NT2/D1 (cell line): ENCODE measurements around the gene ABCC9.
"Not testable (repeated sequence)": the region's sequence is repeated elsewhere in the genome, so short reads cannot be mapped to it uniquely, and the experiment has no call there.

Experiments
- SUZ12 ChIP-seq: IDR thresholded peaks from 2 replicates; pipeline ENCODE4 v1.6.1; 2011; ENCODE audit not compliant: insufficient read length, insufficient read depth; ENCODE audit errors: extremely low read depth
- YY1 ChIP-seq: IDR thresholded peaks from 2 replicates; pipeline ENCODE4 v1.6.1; 2011; ENCODE audit not compliant: insufficient read length, insufficient read depth
- ZNF274 ChIP-seq: IDR thresholded peaks from 2 replicates; pipeline ENCODE4 v1.6.1; 2011; ENCODE audit warnings: mild to moderate bottlenecking, low read depth, low read length

DNA sequence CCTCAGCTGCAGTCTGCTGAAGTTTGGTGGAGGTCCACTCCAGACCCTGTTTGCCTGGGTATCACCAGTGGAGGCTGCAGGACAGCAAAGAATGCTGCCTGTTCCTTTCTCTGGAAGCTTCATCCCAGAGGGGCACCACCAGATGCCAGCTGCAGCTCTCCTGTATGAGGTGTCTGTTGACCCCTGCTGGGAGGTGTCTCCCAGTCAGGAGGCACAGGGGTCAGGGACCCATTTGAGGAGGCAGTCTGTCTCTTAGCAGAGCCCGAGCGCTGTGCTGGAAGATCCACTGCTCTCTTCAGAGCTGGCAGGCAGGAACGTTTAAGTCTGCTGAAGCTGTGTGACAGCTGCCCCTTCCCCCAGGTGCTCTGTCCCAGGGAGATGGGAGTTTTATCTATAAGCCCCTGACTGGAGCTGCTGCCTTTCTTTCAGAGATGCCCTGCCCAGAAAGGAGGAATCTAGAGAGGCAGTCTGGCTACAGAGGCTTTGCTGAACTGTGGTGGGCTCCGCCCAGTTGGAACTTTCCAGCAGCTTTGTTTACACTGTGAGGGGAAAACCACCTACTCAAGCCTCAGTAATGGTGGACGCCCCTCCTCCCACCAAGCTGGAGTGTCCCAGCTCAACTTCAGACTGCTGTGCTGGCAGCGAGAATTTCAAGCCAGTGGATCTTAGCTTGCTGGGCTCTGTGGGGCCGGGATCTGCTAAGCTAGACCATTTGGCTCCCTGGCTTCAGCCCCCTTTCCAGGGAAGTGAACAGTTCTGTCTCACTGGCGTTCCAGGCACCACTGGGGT lies 146.2 kb downstream of the ABCC9 start:
- not testable (repeated sequence) for TF ChIP-seq ZNF274, YY1, SUZ12
